Subcutaneous abdominal adipose tissue (tissue), 5 donors: ENCODE measurements around the gene CORIN.

Experiments
- H3K27ac ChIP-seq: one replicate; pipeline ENCODE4 v1.7.0; 2013; ENCODE audit warnings: low read depth, mild to moderate bottlenecking, inconsistent platforms, low read length, moderate library complexity
- H3K27me3 ChIP-seq, 5 donors: one replicate each; pipeline ENCODE4 v1.7.0; 2013; ENCODE audit warnings: low read length in 5 of 5, inconsistent platforms in 1 of 5; ENCODE audit not compliant: control insufficient read depth in 5 of 5, insufficient read depth in 4 of 5
- H3K36me3 ChIP-seq, 5 donors: one replicate each; pipeline ENCODE4 v1.7.0; 2013; ENCODE audit warnings: low read length in 5 of 5; ENCODE audit not compliant: control insufficient read depth in 5 of 5, insufficient read depth in 5 of 5
- H3K4me1 ChIP-seq, 5 donors: one replicate each; pipeline ENCODE4 v1.7.0; 2013; ENCODE audit warnings: low read length in 5 of 5, mild to moderate bottlenecking in 3 of 5, moderate library complexity in 1 of 5; ENCODE audit not compliant: control insufficient read depth in 5 of 5, insufficient read depth in 5 of 5
- H3K4me3 ChIP-seq, 5 donors: one replicate each; pipeline ENCODE4 v1.7.0; 2013; ENCODE audit warnings: low read length in 5 of 5, low read depth in 1 of 5
- H3K9ac ChIP-seq, 5 donors: one replicate each; pipeline ENCODE4 v1.7.0; 2013; ENCODE audit warnings: low read length in 5 of 5, mild to moderate bottlenecking in 4 of 5, moderate library complexity in 3 of 5
- H3K9me3 ChIP-seq, 5 donors: one replicate each; pipeline ENCODE4 v1.7.0; 2013; ENCODE audit warnings: low read length in 5 of 5; ENCODE audit not compliant: control insufficient read depth in 5 of 5
- donor health status: healthy.
- donor health status: healthy.
- donor health status: healthy.
- donor health status: healthy.
- donor health status: healthy.

CORIN gene

DNA sequence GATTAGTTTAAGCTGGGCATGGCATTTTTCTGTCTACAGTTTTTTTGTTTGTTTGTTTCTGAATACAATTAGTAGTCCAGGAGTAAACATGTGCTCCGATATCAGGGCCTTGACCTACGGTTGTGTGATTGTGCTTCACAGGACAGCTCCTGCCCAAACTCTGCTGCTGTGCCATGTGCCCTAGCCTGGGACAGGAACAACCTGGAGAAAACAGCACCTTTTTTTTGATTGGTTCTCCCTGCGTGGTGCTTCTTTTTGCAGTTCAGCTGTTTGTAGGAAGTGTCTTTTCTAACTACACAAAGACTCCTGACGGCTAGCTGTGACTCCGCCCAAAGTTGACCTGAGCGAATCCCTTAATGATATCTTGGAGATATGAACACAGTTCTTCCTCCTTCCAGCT lies 194.0 kb downstream of the CORIN start:
- Histone ChIP-seq H3K27ac (no peak overlapping the region), H3K9me3 (no peaks in the 10 kb centered on the region), H3K4me3 (no peak overlapping the region), H3K27me3 (no peaks in the 10 kb centered on the region), H3K4me1 (no peaks in the 10 kb centered on the region), H3K9ac (no peak overlapping the region), H3K36me3 (no peaks in the 10 kb centered on the region)

DNA sequence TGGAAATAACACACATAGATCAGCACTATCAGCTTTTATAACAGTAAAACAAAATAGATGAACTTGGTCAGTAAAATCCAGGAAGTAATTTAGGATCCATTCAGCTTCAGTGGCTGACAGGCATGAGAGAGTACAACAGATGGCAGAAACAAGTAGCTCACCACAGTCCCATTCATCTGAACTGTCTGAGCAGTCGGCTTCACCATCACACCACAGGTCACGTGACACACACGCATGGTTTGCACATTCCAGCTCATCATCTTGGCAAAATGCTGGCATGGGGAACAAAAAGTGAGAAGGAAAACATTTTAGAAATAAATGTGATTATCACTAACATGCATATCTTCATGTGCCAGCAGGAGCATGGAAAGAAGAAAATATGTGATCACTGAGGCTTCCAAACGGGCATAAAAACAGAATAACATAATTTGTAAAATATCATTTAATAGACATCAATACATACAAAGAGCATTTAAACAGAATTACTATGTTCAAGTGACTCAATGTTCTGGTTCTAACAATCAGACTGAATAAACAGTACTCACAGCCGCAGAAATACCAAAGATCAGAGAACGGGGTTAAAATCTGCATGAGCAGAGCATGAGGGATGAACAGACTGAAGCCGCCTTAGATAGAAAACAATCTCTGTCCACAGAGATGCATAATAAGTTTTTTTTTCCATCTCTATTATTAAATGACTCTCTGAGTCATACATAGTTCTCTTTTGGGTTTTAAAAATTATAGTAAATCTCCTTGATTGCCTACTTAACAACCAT lies 194.7 kb downstream of the CORIN start:
- Histone ChIP-seq H3K4me3 (no peak overlapping the region), H3K9ac (no peak overlapping the region), H3K27ac (no peak overlapping the region), H3K4me1 (no peaks in the 10 kb centered on the region), H3K27me3 (no peaks in the 10 kb centered on the region), H3K9me3 (no peaks in the 10 kb centered on the region), H3K36me3 (no peaks in the 10 kb centered on the region)

DNA sequence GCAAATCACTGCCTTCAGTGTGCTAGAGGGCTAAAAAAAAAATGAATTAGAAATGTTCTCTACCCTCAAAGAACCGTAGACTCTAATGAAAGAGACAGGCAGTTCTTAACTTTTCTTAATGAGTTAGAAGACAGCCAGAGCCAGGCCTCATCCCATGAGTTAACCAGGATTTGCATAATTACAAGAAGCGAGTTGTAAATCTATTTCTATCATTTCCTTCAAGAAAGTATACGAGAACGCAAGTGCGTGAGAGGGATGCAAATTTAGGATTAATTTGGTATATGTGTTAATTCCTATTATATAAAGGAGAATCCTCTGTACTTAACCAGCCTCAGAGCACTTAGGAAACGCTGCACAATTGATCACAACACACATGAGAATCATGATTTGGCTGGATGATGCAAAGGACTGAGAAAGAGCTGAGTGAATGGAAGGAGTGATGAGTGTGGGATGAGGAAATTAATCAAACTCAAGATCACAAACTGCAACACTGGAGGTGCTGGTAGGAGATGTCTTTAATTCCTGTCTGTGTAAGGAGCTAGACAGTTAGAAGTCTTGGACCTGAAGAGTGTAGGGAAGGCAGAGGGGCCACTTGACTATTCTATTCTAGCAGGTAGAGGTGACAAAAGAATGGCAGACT lies 195.6 kb downstream of the CORIN start:
- no peaks in the 10 kb centered on the region for H3K4me1 ChIP-seq
- H3K4me3 ChIP-seq: no peak overlapping the region
- H3K27ac ChIP-seq: no peak overlapping the region
- H3K9me3 ChIP-seq: no peaks in the 10 kb centered on the region
- no peaks in the 10 kb centered on the region for H3K27me3 ChIP-seq
- H3K9ac ChIP-seq: no peak overlapping the region
- H3K36me3 ChIP-seq: no peaks in the 10 kb centered on the region

DNA sequence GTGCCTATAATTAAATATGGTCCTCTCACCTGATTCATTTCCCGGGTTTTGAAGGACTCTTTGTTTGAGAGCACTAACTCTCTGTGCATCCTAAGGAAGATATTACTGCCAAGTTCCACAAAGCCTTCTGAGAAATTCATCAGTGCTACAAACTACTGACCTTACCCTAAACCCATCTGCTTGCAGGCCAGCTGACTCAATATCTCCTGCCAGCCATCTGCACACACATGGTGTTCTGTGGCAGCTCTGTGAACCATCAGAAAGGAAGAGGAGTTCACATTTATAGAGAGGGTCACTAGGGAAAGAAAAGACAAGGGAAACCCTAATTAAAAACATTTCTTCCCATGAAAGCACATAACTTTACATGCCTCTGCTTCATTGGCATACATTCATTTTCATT lies 196.1 kb downstream of the CORIN start:
- Histone ChIP-seq H3K36me3 (no peaks in the 10 kb centered on the region), H3K27me3 (no peaks in the 10 kb centered on the region), H3K9ac (no peak overlapping the region), H3K4me1 (no peaks in the 10 kb centered on the region), H3K27ac (no peak overlapping the region), H3K9me3 (no peaks in the 10 kb centered on the region), H3K4me3 (no peak overlapping the region)

DNA sequence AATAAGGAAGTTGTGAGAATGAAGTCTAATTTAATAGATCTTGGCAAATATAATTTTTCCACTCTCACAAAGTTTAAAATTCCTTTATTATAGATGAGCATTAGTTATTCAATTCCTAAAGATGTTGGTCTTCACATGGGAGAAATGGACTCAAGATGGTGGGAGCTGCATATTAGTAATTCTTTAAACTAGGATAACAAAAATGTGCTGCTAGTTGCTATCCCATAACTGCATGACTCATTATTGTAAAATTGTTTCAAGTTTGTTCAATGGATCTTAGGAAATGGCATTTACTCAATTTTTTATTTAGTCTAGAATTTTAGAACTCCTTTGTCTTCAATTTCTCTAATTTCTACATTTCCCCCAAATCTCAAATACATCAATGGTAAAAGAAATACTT lies 197.0 kb downstream of the CORIN start:
- Histone ChIP-seq H3K9me3 (no peaks in the 10 kb centered on the region), H3K9ac (no peak overlapping the region), H3K4me3 (no peak overlapping the region)

DNA sequence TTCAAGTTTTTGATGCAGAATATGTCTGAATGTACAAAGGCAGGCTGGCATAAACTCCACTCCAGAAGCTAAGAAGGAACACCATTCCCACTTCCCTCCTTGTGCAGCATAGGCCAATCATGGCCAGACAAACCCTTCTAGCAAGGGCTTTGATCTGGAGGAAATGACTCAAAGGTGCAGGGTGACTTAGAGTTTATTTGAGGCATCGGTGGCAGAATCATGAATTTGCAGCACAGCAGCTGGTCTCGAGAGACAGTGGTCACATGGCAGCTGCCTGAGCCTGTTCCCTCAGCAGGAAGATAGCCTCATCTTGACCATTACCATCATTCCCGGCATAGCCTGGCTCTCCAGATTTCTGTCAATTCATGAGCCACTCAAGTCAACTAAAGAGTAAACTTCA lies 198.3 kb downstream of the CORIN start:
- Histone ChIP-seq H3K27ac (no peak overlapping the region), H3K4me3 (no peak overlapping the region), H3K27me3 (no peaks in the 10 kb centered on the region), H3K9ac (no peak overlapping the region), H3K9me3 (no peaks in the 10 kb centered on the region), H3K4me1 (no peaks in the 10 kb centered on the region), H3K36me3 (no peaks in the 10 kb centered on the region)

More for the DNA sequence above, 197.0 kb downstream of the CORIN start:
- Histone ChIP-seq H3K27me3 (no peaks in the 10 kb centered on the region), H3K4me1 (no peaks in the 10 kb centered on the region), H3K36me3 (no peaks in the 10 kb centered on the region), H3K27ac (no peak overlapping the region)

DNA sequence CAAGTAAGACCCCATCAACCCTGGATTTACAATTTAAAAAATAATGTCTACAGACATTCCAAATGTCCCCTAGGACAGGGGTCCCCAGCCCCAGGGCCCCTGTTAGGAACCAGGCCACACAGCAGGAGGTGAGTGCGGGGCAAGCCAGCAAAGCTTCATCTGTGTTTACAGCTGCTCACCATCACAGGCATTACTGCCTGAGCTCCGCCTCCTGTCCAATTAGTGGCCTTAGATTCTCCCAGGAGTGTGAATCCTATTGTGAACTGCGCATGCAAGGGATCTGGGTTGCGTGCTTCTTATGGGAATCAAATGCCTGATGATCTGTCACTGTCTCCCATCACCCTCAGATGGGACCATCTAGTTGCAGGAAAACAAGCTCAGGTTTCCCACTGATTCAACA lies 206.7 kb downstream of the CORIN start:
- Histone ChIP-seq H3K9ac (no peak overlapping the region), H3K27me3 (no peaks in the 10 kb centered on the region), H3K36me3 (no peaks in the 10 kb centered on the region), H3K4me1 (no peaks in the 10 kb centered on the region), H3K9me3 (no peaks in the 10 kb centered on the region), H3K27ac (no peak overlapping the region), H3K4me3 (no peak overlapping the region)

DNA sequence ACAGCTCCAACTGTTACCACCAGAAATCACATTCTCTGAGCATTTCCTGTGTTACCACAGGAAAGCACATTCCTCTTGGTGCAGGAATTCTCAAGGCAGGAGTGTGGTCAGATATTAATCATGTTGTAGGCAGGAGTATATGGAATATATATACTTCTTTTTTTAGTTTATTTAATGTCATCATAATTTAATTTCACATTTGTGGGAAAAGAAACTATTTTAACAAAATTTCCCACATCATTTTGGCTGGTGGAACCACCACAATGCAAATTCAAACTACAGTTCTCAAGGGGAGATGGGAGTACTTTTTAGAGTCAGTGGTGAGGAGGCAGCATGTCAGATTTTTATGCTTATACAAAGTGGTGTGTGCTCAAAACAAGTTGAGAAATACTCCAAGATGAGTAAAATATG lies 213.8 kb downstream of the CORIN start:
- Histone ChIP-seq H3K36me3 (no peaks in the 10 kb centered on the region), H3K27ac (no peak overlapping the region), H3K27me3 (no peaks in the 10 kb centered on the region)

DNA sequence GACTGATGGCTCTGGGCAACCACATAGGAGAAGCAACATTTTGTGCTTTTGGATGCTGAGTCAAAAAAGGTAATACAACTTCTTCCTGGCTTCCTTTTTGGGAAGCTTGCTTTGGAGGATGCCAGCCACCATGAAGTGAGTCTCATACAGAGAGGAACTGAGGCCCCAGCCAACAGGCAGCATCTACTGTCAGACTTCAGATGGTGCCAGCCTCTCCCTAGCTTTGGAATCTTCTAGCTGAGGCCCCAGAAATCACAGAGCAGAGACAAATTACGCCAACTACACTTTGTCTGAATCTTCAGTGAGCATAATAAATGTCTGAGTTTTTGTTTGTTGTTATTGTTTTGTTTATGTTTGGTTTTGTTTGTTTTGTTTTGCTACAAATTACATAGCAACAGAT lies 216.7 kb downstream of the CORIN start:
- no peak overlapping the region for H3K4me3 ChIP-seq
- no peaks in the 10 kb centered on the region for H3K36me3 ChIP-seq
- H3K4me1 ChIP-seq: no peaks in the 10 kb centered on the region
- no peak overlapping the region for H3K9ac ChIP-seq
- no peak overlapping the region for H3K27ac ChIP-seq
- H3K27me3 ChIP-seq: no peaks in the 10 kb centered on the region
- no peaks in the 10 kb centered on the region for H3K9me3 ChIP-seq

More for the DNA sequence above, 213.8 kb downstream of the CORIN start:
- Histone ChIP-seq H3K9ac (no peak overlapping the region), H3K4me1 (no peaks in the 10 kb centered on the region), H3K9me3 (no peaks in the 10 kb centered on the region), H3K4me3 (no peak overlapping the region)

DNA sequence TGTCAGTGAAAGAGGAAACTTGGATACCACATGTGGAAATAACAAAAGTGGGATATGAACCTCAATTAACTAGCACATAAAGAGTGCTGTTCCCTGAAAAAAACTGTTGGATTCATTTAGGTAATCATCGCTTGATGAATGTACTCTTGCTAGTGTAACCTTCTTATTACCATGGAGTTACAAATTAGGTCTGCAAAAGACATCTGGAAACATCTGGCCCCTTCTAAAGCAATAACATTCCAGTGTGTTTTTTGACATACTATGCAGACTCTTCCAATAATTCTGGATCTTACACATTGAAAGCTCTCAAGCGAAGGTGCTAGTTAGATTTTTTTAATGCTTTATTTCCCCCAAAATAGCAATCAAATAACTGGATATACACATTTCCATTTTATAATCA lies 218.2 kb downstream of the CORIN start:
- Histone ChIP-seq H3K27ac (no peak overlapping the region), H3K9me3 (no peaks in the 10 kb centered on the region), H3K4me3 (no peak overlapping the region), H3K9ac (no peak overlapping the region), H3K36me3 (no peaks in the 10 kb centered on the region), H3K27me3 (no peaks in the 10 kb centered on the region), H3K4me1 (no peaks in the 10 kb centered on the region)
